Common myeloid progenitor, CD34-positive (primary cell): ENCODE data around the gene SYNPR.

Experiments
- CTCF ChIA-PET: fragments of 350-600 bp; sonication (Branson Sonifier 250); formaldehyde crosslinking; loops from one replicate; lab custom pipeline; 2021; ENCODE audit warnings: antibody characterized with exemption; lab: Charles Lee
- POLR2A ChIA-PET: fragments of 350-600 bp; sonication (Branson Sonifier 250); formaldehyde crosslinking; loops from one replicate; lab custom pipeline; 2021; ENCODE audit warnings: antibody characterized with exemption; lab: Charles Lee
- DNase-seq, 3 donors: peaks; one replicate each; pipeline versions ENCODE4 v3.0.0 to v3.0.0-alpha.2; 2013
- H3K27ac ChIP-seq, 2 experiments: 1 replicate in 1 of 2; 2 replicates in 1 of 2; pipeline ENCODE4 v1.7.0; 2013; ENCODE audit warnings: inconsistent platforms in 2 of 2, low read length in 2 of 2, mild to moderate bottlenecking in 2 of 2, low read depth in 1 of 2, moderate library complexity in 1 of 2; ENCODE audit not compliant: severe bottlenecking in 2 of 2, insufficient read depth in 1 of 2, poor library complexity in 1 of 2
- H3K27me3 ChIP-seq, 5 experiments: replicated peaks in 2 of 5; 1 replicate in 3 of 5; 2 replicates in 2 of 5; pipeline versions ENCODE4 v1.6.1 to v1.7.0; 2013; ENCODE audit warnings: low read length in 4 of 5, mild to moderate bottlenecking in 2 of 5, moderate library complexity in 2 of 5, inconsistent platforms in 1 of 5; ENCODE audit not compliant: insufficient read depth in 5 of 5, control insufficient read depth in 4 of 5
- H3K36me3 ChIP-seq, 4 experiments: 1 replicate in 2 of 4; 2 replicates in 2 of 4; pipeline versions ENCODE4 v1.6.1 to v1.7.0; 2013; ENCODE audit warnings: low read length in 3 of 4, control low read depth in 1 of 4, mild to moderate bottlenecking in 1 of 4; ENCODE audit not compliant: control insufficient read depth in 4 of 4, insufficient read depth in 4 of 4
- H3K4me1 ChIP-seq, 4 experiments: 1 replicate in 3 of 4; 2 replicates in 1 of 4; pipeline versions ENCODE4 v1.6.1 to v1.7.1; 2013; ENCODE audit warnings: low read length in 3 of 4, mild to moderate bottlenecking in 3 of 4, control low read depth in 1 of 4, inconsistent platforms in 1 of 4, moderate library complexity in 1 of 4; ENCODE audit not compliant: control insufficient read depth in 4 of 4, insufficient read depth in 4 of 4; ENCODE audit errors: control extremely low read depth in 1 of 4
- H3K4me3 ChIP-seq, 7 experiments: 1 replicate in 4 of 7; 2 replicates in 3 of 7; pipeline versions ENCODE4 v1.5.1 to v1.7.0; 2013; ENCODE audit warnings: mild to moderate bottlenecking in 7 of 7, low read length in 6 of 7, moderate library complexity in 6 of 7, inconsistent platforms in 2 of 7, low read depth in 2 of 7, control low read depth in 1 of 7; ENCODE audit not compliant: insufficient read depth in 4 of 7, control insufficient read depth in 1 of 7; ENCODE audit errors: extremely low read depth in 1 of 7
- H3K9me3 ChIP-seq, 5 experiments: 1 replicate in 4 of 5; 2 replicates in 1 of 5; pipeline versions ENCODE4 v1.6.1 to v1.7.1; 2013; ENCODE audit warnings: low read length in 4 of 5, mild to moderate bottlenecking in 2 of 5, inconsistent platforms in 1 of 5, low read depth in 1 of 5, moderate library complexity in 1 of 5; ENCODE audit not compliant: control insufficient read depth in 4 of 5, insufficient read depth in 2 of 5; ENCODE audit errors: control extremely low read depth in 1 of 5
- WGBS: methylation state at CpG from one replicate; pipeline ENCODE4 v1.1.5; 2013; ENCODE audit not compliant: insufficient coverage; 5-methylcytosine and 5-hydroxymethylcytosine counted together

The SYNPR gene

DNA sequence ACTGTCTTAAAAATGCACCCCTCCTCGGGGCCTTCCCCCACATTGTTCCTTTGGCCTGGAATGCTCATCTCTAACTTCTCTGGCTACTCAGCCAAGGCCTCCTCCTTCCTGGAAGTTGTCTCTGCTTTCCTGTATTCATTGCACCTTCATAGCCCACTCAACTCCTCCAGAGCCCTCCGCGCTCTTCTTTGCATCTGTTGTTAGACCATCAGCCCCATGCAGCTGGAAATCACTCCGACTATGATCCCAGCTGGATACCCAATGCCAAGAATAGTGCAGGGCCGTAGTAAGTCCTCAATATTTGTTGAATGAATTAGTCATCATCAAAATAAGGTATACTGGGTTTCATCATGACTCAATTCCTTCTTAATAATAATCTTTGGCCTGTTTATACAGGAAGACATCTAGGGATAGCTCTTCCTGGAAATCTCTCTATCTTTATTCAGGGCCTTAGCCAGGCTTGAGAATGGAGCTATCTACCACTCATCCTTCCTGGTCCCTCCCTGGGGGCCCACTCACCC lies 112.7 kb downstream of the SYNPR start:
- Histone ChIP-seq H3K9me3 (no peaks in the 10 kb centered on the region), H3K4me1 (no peaks in the 10 kb centered on the region), H3K36me3 (no peaks in the 10 kb centered on the region), H3K27ac (no peak overlapping the region), H3K27me3 (peaks cover 0 to 1% (median 0%) of the 10 kb centered on the region in 5 experiments), H3K4me3 (no peak overlapping the region)
- ChIA-PET POLR2A (no interaction called here), CTCF (no interaction called here)
- WGBS = 89% methylated on average over 1 of the region's 5 CpGs
- DNase-seq = no peak

DNA sequence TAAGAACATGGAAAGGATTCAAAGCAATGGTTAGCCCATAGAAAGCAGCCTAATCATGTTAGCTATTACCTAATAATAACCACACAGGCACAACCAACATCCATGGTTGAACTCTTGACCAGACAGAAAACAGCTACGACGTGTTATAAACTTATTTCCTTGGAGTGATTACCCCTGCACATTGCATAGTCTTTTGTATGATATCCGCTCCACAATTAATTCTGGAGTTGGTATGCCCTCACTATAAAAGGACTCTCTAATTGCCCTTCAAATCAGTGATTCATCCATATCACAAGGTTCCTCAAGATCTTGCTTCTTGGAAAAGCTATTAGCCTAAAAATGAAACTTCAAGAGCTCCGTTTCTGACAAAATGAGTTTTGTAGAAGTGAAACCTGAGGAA lies 117.9 kb downstream of the SYNPR start:
- H3K9me3 ChIP-seq = no peaks in the 10 kb centered on the region
- H3K4me3 ChIP-seq = no peak overlapping the region
- CTCF ChIA-PET = no interaction called here
- no peak overlapping the region for H3K27ac ChIP-seq
- no peaks in the 10 kb centered on the region for H3K4me1 ChIP-seq
- WGBS = 100% methylated on average over 3 of the region's 4 CpGs
- H3K27me3 ChIP-seq = no peaks in the 10 kb centered on the region
- POLR2A ChIA-PET = no interaction called here
- DNase-seq = no peak
- no peaks in the 10 kb centered on the region for H3K36me3 ChIP-seq

DNA sequence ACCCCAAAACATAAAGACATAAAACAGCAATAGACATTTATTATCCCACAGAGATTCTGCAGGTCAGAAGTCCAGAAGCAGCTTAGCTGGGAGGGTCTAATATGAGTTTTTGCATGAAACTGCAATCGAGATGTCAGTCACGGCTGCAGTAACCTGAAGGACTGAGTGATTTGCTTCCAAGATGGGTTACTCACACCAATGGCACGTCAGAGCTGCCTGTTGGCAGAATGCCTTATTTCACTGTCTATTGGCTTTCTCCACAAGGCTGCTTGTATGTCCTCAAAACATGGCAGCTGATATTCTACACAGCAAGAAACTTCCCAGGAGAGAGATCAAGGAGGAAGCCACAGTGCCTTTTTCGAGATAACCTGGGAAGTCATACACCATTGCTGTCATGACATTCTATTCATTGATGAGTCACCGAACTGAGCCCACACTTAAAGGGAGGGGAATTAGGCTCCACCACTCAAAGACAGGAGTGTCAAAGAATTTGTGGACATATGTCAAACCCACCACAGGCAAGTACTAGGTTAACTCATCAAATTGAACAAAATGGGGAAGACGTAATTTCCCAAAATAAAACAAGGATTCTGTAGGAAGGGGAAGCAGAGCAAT lies 122.2 kb downstream of the SYNPR start:
- POLR2A ChIA-PET = no interaction called here
- no peaks in the 10 kb centered on the region for H3K4me1 ChIP-seq
- no peaks in the 10 kb centered on the region for H3K36me3 ChIP-seq
- H3K9me3 ChIP-seq = no peaks in the 10 kb centered on the region
- CTCF ChIA-PET = no interaction called here
- no peak overlapping the region for H3K4me3 ChIP-seq
- WGBS = 89% methylated on average over 5 of the region's 6 CpGs
- H3K27ac ChIP-seq = no peak overlapping the region
- no peaks in the 10 kb centered on the region for H3K27me3 ChIP-seq
- DNase-seq = no peak

DNA sequence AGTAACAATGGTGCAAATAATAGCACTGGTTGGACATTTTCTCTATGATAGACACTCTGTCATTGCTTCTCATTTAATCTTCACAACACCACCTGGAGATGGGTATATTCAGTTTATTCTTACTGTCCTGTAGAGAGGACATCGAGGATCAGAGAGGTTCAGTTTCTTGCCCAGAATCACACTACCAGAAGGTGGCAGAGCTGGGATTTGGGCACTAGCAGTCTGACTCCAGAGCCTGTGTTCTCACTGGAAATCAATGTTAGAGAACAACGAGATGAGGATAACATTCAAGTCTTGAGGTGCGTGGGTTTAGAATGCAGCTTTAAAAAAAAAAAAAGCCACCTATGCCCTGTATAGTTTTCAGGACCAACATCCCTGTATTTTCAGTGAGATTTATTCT lies 127.8 kb downstream of the SYNPR start:
- DNase-seq = no peak
- Histone ChIP-seq H3K4me1 (no peaks in the 10 kb centered on the region), H3K27me3 (no peaks in the 10 kb centered on the region), H3K36me3 (no peaks in the 10 kb centered on the region), H3K27ac (no peak overlapping the region), H3K4me3 (no peak overlapping the region), H3K9me3 (no peaks in the 10 kb centered on the region)
- CTCF ChIA-PET = no interaction called here
- WGBS = 70% methylated on average over 2 of the region's 3 CpGs
- POLR2A ChIA-PET = no interaction called here

DNA sequence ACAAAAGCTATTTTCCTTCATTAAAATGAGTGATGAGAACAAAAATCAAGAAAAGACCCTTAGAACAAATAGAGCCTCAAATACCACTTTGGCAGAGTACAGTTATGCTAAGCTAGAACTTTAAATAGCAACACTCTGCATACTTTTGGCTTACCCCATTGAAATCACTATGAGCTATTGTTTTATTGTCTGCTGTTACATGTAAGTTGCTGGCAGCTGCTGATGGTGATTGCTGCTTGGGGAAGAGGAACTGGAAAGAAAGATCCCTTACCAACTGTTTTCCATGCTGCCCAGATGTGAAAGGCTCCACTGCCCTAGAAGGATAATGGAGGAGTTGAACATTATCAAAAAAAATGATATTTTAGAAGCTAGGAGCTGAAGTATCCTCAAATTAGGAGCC lies 135.4 kb downstream of the SYNPR start:
- no peaks in the 10 kb centered on the region for H3K27me3 ChIP-seq
- CTCF ChIA-PET = no interaction called here
- H3K36me3 ChIP-seq = no peaks in the 10 kb centered on the region
- H3K4me3 ChIP-seq = no peak overlapping the region
- DNase-seq = no peak
- POLR2A ChIA-PET = no interaction called here
- no peaks in the 10 kb centered on the region for H3K4me1 ChIP-seq
- H3K9me3 ChIP-seq = no peaks in the 10 kb centered on the region
- H3K27ac ChIP-seq = no peak overlapping the region

DNA sequence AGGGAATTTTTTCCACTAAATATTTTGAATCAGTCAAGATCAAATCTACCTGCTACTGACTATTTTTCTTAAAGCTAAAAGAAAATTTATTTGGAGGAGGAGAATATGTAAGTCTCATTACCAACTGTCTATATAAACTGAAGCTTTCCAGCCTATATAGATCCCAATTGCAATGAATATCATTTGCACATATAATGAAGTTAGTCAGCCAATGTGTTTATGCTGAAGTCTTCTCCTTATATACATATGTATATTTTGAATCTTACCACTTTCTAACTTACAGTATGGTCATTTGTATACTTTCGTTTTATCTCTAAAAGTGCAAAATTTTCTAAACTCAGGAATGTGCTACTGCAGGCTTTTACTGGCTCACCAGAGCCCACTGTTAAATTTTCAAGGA lies 136.5 kb downstream of the SYNPR start:
- no peaks in the 10 kb centered on the region for H3K27me3 ChIP-seq
- H3K27ac ChIP-seq = no peak overlapping the region
- no peak for DNase-seq
- no peaks in the 10 kb centered on the region for H3K9me3 ChIP-seq
- H3K36me3 ChIP-seq = no peaks in the 10 kb centered on the region
- CTCF ChIA-PET = no interaction called here
- POLR2A ChIA-PET = no interaction called here
- H3K4me1 ChIP-seq = no peaks in the 10 kb centered on the region
- WGBS = no CpG with 5 or more reads among the region's 1 CpG
- no peak overlapping the region for H3K4me3 ChIP-seq

DNA sequence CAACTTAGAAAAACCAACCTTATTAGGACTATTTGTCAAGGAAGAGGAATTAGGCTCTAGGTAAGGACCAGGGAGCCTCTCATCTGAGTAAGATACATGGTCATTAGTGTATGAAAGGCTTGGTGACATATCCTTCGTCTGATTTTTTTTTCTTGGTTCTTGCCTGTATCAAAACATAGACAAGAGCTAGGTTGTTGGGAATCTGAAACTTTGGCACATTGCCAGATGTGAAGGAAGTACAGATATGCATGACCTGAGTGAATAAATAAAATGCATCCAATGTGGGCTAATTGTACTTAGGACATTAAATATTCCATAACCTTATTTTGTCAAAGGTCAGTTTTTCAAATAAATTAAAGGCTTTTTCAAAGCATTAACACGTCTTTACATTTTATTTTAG lies 151.8 kb downstream of the SYNPR start:
- Histone ChIP-seq H3K4me3 (no peak overlapping the region), H3K27me3 (no peaks in the 10 kb centered on the region), H3K36me3 (no peaks in the 10 kb centered on the region), H3K4me1 (no peaks in the 10 kb centered on the region), H3K9me3 (no peaks in the 10 kb centered on the region), H3K27ac (no peak overlapping the region)
- no peak for DNase-seq
- CTCF ChIA-PET = no interaction called here
- POLR2A ChIA-PET = no interaction called here
- 77% methylated on average over 1 of the region's 2 CpGs for WGBS
